Cortex of kidney (tissue), 1 donor: ENCODE results near the gene SLC2A14.
"Not testable (repeated sequence)": the region's sequence is repeated elsewhere in the genome, so short reads cannot be mapped to it uniquely, and the experiment has no call there.

ENCODE experiments used
- DNase-seq: peaks from one replicate; lab custom pipeline; 2025; lab: John Stamatoyannopoulos, UW

Gene SLC2A14

DNA sequence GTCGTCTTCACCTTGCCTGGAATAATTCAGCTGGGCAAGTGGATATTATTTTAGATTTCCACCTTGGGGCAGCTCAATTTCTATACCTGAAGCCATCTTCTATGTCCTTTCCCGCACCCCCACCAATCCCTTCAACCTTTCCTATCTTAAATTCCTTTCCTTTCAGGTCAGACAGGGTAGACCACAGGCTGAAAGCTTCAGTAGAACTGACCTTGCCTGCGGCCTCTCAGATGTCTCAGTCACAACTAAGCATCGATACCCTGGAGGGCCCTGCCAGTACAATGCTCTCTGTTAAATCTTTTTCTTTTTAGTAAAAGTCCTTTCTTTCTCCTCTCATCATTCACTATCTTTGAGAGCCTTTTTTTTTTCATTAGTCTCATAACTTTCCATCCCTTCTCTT, 38.9 kb downstream of the SLC2A14 start:
- no peak for DNase-seq

DNA sequence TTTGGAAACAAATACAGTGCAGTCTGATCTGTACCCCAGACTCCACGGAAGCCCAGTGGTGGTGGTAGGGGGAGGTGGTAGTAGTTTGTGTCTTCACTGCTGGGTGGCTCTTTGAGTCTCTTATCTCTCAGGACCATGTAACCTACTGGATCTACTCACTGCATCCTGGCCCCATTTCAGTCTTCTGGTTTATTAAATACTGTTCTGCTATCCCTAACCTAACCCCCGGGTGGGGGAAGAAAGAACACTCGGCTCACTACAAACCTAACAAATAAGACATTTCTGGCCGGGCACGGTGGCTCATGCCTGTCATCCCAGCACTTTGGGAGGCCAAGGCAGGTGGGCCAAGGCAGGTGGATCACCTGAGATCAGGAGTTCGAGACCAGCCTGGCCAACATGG, 39.5 kb downstream of the SLC2A14 start:
- not testable (repeated sequence) for DNase-seq

DNA sequence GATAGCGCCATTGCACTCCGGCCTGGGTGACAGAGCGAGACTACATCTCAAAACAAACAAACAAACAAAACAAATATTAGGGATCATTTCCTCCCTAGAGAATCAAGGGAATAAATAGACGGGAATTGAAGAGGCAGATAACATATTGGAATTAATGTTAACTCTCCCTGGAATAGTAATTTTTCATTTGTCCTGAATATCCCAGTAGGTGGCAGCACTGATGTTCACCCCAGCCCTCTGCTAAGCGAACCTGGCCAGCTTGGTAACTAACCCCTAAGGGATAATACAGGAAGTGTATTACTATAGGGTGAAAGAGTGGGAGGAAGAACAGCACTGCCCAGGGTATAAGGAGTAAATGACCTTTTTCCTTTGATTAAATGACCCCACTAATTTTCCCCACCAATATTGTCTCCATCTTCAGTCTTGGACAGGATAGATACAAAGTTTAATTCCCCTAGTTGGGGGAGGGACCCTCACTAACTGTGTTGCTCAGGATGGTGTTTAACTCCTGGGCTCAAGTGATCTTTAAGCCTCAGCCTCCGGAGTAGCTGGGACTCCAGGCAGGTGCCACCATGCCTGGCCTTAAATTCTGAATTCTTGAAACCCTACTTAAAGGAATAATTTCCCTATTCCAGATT, 40.5 kb downstream of the SLC2A14 start:
- DNase-seq, result no peak

DNA sequence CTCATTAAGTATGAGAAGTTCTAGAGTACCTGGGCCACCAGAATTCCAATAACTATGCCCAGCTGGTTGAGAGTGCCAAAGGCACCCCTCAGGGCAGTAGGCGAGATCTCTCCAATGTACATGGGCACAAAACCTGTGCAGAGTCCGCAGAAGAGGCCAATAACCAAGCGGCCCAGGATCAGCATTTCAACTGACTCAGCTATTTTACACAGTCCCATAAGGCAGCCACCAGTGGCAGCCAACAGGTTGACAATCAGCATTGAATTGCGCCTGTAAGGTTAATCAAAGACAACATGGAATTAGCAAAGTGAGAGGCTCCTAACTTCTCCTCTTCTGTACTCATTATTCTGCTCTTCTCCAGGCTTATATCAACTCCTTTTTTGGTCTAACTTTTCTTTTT, 43.0 kb downstream of the SLC2A14 start:
- not testable (repeated sequence) for DNase-seq

DNA sequence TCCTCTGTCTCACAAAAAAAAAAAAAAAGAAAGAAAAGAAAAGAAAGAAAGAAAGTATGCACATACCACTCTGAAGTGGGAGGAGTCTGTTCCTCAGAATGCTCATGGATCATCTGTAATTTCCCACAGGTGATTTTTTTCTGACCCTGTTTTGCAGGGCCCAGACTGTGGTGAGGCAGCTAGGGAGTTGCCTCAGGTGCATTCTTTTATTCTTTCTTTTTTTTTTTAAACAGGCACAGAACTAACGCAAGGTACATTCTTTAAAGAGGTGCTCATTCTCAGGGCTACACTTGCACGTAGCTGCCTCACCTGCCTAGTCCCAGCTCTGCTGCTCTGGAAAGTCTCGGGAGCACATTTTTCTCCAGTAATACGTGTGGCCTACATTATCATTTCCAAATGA, 47.0 kb downstream of the SLC2A14 start:
- DNase-seq, result not testable (repeated sequence)

DNA sequence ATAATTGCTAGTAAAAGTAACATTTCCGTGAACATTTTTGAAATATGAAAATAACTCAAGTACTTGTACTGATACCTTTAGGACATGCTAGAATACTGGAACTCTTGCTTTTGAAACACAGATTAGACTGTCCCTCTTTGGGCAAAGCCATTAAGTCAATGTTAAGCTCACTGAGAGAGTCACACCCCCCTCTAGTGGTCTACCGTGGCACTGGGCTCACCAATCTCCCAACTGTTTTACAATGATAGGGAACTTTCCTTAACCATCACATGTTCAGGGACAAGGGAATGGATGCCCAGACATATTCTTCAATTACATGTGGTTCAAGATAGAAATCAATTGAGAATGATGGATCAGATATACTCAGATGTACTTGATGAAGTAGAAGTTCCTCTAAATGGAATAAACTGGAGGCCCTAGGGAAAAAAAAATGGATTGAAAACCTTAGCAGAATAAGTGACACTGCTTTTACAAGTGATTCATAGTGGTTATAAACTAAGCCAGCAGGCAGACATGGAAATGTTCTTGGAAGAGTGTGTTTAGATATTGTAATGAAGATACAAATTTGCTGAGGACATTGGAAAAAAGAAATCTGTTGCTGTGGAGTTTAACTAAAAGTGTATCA, 65.7 kb downstream of the SLC2A14 start:
- no peak for DNase-seq

DNA sequence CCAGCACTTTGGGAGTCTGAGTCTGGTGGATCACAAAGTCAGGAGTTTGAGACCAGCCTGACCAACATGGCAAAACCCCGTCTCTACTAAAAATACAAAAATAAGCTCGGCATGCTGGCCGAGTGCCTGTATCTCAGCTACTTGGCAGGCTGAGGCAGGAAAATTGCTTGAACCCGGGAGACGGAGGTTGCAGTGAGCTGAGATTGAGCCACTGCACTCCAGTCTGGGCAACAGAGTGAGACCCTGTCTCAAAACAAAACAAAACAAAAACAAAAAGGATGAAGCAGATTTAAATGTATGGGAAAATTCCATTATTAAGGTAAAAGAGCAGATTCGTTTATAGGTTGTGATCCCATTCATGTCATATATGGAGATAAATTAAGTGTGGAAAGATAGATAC, 66.4 kb downstream of the SLC2A14 start:
- not testable (repeated sequence) for DNase-seq

DNA sequence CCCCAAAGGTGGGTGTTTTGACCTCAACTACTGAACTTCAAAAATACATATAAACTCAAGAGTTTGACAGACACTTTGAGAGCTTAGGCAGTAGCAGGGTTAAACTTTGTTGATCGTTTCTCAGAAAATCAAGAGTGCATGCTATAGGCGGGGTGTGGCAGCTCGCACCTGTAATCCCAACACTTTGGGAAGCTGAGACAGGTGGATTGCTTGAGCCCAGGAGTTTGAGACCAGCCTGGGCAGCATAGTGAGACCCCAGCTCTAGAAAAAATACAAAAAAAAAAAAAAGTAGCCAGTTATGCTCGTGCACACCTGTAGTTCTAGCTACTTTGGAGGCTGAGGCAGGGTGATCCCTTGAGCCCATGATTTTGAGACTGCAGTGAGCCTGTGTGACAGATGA, 71.3 kb downstream of the SLC2A14 start:
- no peak for DNase-seq

DNA sequence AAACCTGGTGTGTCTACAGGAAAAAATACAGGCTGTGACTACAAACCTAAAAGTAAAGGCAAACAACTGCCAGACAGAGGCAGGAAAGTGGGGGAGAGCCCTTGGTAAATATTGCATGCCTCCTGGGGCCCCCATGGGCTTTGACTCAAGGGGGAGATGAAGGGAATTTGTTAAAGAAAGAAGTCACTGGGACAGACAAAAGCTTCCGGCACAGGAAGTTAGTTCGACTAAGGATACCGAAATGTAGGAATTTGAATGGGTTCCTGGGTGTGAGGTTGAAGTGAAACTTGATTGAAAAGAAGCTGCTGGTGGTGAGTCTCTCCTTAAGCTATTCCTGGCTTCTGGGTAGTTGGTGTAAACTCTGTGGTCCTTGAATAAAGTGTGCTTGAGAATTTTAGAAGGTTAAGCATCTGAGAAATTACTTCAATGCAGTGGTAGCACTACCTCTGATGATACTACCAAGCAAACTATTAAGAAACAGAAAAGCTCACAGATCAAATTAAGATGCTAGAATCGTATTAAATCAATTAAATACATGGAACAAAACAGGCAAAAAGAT, 73.9 kb downstream of the SLC2A14 start:
- not testable (repeated sequence) for DNase-seq

DNA sequence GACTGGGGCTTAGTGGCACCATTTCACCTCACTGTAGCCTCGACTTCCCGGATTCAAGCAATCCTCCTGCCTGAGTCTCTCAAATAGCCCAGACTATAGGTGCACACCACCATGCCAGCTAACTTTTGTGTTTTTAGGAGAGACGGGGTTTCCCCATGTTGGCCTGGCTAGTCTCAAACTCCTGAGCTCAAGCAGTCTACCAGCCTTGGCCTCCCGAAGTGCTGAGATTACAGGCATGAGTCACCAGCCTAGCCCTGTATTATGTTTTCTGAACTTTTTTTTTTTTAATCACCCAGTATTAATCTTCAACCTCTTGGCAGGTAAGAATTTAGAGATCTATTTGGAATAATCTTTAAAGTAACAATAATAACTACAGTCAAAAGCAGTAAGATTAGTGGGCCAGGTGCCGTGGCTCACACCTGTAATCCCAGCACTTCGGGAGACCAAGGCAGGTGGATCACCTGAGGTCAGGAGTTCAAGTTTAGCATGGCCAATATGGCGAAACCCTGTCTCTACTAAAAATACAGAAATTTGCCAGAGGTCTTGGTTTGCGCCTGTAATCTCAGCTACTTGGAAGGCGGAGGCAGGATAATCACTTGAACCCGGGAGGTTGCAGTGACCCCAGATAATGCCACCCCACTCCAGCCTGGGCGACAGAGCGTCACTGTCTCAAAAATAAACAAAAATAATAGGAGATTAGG, 74.9 kb downstream of the SLC2A14 start:
- no peak for DNase-seq

DNA sequence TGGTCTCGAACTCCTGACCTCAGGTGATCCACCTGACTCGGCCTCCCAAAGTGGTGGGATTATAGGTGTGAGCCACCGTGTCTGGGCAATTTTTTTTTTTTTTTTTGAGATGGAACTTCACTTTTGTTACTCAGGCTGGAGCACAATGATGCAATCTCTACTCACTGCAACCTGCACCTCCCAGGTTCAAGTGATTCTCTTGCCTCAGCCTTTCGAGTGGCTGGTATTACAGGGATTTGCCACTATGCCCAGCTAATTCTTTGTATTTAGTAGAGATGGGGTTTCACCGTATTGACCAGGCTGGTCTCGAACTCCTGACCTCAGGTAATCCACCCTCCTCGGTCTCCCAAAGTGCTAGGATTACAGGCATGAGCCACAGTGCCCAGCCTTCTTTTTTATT, 75.4 kb downstream of the SLC2A14 start:
- not testable (repeated sequence) for DNase-seq

DNA sequence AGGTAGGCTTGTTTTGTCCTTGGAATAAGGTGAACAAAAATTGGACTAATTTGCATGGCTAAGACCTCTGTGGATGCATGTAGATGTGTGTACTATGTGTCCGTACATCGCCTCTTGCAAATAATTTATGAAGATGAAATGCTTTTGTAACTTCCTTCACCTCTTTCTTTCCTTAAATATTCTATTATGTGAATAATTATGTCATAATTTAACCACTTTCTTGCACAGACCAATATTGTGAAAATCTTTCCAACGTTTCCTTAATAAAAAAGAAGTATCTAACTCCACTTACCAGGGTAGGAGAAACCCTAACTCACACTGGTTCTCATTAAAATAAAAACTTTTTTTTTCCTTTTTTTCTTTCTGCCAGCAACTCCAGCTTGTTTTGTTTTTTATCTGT, 79.5 kb downstream of the SLC2A14 start:
- no peak for DNase-seq

DNA sequence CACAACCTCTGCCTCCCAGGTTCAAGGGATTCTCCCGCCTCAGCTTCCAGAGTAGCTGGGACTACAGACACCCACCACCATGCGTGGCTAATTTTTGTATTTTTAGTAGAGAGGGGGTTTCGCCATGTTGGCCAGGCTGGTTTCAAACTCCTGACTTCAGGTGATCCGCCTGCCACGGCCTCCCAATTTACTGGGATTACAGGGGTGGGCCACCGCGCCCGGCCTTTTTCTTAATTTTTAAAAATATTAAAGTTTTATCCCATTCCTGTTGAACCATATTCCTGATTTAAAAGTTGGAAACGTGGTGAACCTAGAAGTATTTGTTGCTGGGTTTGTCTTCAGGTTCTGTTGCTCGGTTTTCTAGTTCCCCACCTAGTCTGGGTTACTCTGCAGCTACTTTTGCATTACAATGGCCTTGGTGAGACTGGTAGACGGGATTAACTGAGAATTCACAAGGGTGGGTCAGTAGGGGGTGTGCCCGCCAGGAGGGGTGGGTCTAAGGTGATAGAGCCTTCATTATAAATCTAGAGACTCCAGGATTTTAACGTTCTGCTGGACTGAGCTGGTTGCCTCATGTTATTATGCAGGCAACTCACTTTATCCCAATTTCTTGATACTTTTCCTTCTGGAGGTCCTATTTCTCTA, 83.7 kb downstream of the SLC2A14 start, which contains the start of gene NANOG:
Gene NANOG (plus strand): TSS at position 519 of the 645 bp plus-strand sequence. CDS start 213 bp downstream, outside the sequence.
- DNase-seq, result not testable (repeated sequence)

DNA sequence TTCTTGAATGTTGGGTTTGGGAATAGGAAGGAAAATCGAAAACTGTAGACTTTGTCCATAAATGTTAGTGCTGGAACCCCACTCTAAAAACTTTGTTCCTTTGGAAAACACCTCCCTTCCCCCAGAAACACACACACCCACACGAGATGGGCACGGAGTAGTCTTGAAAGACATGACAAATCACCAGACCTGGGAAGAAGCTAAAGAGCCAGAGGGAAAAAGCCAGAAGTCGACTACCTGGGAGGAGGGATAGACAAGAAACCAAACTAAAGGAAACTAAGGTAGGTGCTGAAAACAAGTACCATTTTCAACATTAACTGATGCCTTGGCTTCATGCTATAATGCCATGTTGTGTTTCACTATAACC, 84.4 kb downstream of the SLC2A14 start:
- no peak for DNase-seq

DNA sequence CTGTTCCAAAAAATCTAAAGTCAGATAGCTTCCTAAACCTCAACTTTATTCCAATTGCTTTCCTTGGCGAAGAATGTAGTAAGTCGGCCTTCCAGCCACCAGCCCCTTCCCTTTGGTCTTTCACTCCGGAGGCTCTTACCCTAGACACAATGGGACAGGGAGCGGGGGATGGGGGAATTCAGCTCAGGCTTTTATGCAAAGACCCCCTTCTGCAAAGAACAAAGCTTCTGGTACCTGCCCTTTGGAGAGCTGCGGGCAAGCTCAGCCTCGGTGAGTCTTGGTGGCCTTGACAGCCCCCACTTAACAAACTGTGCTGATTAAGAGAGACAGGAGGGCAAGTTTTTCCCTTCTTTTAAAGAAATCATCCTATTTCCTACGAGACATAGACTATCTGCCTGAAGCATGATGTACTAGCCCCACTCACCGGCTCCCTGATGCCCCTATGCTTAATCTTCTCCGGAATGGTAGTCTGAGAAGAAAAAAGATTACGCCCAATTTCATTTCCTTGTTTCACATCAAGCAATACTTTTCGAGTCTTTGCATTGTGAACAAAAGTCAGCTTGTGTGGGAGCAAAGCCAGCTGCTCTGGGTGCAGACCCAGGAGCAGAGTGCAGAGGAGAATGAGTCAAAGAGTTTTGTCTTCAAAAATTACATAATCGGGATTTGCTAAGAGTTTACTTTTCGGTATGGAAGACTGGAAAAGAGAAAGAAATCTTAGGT, 85.0 kb downstream of the SLC2A14 start:
- DNase-seq, result no peak

DNA sequence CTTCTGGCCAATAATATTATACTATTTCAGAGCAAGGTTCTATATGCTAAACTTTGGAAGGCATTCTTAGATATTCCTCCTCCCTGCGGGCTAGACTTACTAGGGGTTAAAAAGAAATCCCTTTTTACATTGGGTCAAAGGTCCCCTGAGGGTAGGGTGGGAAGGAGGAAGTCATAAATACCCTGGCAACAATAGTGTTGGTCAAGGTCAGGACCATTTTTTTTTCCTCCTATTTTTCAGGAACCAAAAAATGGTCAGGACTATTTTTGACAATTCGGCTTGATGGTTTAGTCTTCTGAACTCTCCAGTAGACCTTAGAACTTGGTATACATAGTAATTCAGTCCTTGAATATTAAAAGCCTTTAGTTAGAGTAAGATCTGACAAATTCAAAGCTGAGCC, 88.0 kb downstream of the SLC2A14 start:
- DNase-seq, result no peak

DNA sequence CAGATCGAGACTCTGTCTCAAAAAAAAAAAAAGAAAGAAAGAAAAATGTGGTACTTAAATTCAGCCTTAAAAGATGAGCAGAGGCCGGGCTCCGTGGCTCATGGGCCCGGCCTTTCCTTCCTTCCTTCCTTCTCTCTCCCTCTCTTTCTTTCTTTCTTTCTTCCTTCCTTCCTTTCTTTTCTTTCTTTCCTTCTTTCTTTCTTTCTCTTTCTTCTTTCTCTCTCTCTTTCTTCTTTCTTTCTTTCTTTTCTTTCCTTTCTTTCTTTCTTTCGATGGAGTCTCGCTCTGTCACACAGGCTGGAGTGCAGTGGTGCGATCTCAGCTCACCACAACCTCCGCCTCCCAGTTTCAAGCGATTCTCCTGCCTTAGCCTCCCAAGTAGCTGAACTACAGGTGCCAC, 89.3 kb downstream of the SLC2A14 start:
- not testable (repeated sequence) for DNase-seq

DNA sequence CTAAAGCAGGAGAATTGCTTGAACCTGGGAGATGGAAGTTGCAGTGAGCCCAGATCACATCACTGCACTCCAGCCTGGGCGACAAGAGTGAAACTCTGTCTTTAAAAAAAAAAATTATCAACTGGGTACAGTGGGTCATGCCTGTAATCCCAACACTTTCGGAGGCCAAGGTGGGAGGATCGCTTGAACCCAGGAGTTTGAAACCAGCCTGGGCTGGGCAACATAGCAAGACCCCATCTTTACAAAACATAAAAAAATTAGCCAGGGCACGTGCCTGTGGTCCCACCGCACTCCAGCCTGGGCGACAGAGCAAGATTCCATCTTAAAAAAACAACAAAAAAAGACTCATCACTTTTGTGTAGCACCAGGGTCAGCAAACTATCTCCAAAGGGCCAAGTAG, 90.7 kb downstream of the SLC2A14 start:
- no peak for DNase-seq

DNA sequence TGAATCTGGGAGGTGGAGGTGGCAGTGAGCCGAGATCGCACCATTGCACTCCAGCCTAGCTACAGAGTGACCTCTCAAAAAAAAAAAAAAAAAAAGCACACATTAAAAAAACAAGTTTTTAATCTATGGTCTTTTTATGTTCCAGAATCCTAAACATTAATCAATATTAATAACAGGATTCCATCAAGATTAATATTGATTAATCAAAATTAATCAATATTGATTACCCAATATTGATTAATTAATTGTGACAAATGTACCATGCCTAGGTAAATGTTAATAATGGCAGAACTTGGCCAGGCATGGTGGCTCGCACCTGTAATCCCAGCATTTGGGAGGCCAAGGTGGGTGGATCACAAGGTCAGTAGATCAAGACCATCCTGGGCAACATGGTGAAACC, 91.4 kb downstream of the SLC2A14 start:
- DNase-seq, result no peak

DNA sequence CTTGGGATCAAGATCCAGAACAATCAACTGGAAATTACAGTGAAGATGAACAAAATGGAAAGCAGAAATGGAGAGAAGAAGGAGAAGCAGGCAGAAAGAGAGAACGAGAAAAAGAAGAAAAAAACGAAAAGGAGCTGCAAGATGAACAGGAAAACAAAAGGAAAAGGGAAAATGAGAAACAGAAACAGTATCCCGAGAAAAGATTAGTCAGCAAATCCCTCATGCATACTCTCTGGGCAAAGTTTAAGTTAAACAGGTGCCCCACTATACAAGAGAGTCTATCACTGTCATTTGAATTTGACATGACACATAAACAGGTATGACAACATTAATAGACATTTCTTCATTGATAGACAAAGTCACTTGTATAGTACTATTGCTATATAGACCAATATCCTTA, 102.7 kb downstream of the SLC2A14 start:
- no peak for DNase-seq
